NCI-H2171 treated with DMSO at 0.1 percent for 48 hours (cell line): Measurements from ENCODE around the gene BTNL3.
"Not testable (repeated sequence)": the region's sequence is repeated elsewhere in the genome, so short reads cannot be mapped to it uniquely, and the experiment has no call there.

Experiments
- DNase-seq: peaks from one replicate; lab custom pipeline; 2025; lab: John Stamatoyannopoulos, UW

BTNL3 gene, protein sequence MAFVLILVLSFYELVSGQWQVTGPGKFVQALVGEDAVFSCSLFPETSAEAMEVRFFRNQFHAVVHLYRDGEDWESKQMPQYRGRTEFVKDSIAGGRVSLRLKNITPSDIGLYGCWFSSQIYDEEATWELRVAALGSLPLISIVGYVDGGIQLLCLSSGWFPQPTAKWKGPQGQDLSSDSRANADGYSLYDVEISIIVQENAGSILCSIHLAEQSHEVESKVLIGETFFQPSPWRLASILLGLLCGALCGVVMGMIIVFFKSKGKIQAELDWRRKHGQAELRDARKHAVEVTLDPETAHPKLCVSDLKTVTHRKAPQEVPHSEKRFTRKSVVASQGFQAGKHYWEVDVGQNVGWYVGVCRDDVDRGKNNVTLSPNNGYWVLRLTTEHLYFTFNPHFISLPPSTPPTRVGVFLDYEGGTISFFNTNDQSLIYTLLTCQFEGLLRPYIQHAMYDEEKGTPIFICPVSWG

DNA sequence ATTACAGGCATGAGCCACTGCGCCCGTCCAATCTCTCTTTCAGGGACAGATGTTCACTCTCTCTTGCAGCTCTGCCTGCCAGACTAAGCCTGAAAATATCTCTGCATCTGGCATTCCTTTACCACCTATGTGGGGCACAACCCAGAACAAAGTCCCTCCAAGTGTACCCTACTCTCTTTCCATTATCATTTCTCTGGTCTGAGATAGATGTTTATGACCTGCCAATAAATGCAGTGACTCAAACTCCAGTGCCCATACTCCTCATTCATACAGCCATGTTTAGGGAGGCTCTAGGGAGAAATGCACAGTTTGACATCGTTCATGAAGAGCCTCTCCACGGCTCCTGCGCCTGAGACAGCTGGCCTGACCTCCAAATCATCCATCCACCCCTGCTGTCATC, at the start of gene BTNL3:
Gene BTNL3 (plus strand): TSS at position 255 of the 400 bp plus-strand sequence. CDS start 183 bp downstream, outside the sequence.
- DNase-seq = peak; percentile 13

DNA sequence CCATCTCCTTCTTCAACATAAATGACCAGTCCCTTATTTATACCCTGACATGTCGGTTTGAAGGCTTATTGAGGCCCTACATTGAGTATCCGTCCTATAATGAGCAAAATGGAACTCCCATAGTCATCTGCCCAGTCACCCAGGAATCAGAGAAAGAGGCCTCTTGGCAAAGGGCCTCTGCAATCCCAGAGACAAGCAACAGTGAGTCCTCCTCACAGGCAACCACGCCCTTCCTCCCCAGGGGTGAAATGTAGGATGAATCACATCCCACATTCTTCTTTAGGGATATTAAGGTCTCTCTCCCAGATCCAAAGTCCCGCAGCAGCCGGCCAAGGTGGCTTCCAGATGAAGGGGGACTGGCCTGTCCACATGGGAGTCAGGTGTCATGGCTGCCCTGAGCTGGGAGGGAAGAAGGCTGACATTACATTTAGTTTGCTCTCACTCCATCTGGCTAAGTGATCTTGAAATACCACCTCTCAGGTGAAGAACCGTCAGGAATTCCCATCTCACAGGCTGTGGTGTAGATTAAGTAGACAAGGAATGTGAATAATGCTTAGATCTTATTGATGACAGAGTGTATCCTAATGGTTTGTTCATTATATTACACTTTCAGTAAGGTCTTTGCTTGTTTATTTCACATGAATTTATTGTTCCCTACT, 38.2 kb upstream of the BTNL3 start:
- no peak for DNase-seq

- DNase-seq = no peak
Observed at GRCh38 chr5:180959661-180960060, 29.0 kb upstream of the BTNL3 start.

DNA sequence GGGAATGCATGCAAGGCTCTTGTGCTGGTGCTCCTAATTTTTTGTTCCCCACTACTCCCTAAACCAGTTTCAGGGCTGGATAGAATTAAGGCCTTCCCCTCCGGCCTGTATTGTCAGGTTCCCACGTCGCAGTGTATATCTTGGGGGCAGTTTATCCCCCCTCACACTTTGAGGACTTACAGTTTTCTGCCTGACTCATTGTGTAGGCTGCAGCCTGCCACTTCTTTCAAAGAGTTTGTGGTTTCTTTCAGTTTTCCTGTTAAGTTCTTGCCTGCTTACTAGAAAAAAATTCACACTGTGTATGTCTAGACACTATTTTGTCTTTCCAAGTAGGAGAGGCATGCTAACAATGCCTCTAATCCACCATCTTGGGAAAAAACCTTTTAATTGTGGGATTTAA, 28.4 kb upstream of the BTNL3 start:
- no peak for DNase-seq

DNA sequence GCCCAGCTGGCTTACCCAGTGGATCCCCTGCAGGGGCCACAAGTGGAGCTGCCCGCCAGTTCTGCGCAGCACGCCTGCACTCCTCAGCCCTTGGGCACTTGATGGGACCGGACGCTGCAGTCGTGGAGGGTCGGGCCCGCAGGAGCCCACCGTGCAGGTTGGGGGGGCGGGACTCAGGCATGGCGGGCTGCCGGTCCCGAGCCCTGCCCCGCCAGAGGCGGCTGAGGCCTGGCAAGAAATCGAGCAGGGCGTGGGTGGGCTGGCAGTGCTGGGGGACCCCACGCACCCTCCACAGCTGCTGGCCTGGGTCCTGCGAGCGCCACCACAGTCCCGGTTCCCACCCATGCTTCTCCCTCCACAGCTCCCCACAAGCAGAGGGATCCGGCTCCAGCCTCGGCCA, 19.2 kb upstream of the BTNL3 start:
- no peak for DNase-seq

- no peak for DNase-seq
Observed at GRCh38 chr5:180970336-180970735, 18.3 kb upstream of the BTNL3 start.

DNA sequence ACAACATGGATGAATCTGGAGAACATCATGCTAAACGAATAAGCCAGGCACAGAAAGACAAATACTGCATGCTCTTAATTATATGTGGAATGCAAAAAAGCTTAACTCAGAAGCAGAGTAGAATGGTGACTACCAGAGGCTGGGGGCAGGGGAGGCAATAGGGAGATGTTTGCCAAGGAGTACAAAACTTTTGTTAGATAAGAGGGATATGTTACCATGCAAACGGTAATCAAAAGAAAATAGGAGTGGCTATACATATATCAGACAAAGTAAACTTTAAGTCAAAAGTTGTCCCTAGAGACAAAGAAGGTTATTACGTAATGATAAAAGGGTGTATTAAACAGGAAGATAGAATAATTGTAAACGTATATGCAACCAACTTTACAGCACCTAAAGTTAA, 17.8 kb upstream of the BTNL3 start:
- DNase-seq = no peak

DNA sequence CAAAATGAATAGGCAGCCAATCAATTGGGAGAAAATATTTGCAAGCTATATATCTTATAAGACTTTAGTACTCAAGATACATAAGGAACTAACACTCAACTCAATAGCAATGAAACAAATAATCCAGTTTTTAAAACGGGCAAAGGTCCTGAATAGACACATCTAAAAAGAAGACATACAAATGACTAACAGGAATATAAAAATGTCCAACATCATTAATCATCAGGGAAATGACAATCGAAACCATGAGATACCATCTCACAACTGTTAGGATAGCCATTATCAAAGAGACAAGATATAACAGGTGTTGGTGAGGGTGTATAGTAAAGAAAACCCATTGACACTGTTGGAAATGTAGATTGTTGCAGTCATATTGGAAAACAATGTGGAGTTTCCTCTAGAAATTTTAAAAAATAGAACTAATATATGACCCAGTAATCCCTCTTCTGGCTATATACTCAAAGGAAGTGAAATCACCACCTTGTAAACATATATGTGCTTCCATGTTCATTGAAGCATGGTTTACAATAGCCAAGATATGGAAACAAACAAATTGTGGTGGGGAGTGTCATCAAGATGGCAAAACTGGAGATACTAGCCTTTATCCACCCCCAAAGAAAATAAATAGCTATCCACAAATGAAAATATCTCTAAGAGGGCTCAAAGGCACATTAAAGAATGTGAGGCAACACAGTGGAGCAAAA, 13.9 kb upstream of the BTNL3 start:
- no peak for DNase-seq

DNA sequence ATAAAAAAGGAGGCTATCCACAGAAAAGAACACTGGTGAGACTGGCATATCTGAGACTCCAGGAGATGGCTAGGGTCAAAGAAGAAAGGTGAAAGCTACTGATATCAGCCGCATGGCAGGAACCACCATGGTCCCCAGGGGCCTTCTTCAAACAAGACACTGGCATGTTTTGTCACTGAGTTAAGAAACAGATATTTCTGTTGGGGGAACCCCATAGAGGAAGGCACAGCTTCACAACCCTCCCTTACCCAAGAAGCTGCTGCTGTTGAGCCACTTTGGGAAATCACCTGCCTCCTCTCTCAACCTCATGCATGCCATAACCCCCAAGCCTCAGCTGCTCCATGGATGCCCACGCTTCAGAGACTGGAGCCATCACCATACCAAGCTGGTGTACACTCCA, 13.3 kb upstream of the BTNL3 start:
- DNase-seq = no peak

DNA sequence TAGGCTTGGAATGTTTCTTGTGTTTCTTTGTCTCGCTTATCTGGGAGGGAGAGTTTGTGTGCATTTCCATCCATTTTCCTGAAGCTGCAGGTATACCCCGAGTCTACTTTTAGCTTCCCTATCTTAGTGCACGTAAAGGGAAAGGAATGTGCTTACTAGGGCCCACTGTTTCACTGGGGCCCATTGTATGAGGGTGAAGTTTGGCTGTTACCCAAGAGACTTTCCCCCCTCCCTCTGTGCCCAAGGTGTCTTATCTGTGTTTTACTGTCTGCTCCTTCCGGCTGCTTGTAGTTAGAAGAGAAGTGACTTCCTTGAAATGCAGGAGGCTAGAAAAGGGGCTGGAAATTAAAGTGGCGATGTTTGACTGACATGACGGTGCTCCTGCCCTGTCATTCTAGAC, 12.1 kb upstream of the BTNL3 start:
- DNase-seq = no peak

DNA sequence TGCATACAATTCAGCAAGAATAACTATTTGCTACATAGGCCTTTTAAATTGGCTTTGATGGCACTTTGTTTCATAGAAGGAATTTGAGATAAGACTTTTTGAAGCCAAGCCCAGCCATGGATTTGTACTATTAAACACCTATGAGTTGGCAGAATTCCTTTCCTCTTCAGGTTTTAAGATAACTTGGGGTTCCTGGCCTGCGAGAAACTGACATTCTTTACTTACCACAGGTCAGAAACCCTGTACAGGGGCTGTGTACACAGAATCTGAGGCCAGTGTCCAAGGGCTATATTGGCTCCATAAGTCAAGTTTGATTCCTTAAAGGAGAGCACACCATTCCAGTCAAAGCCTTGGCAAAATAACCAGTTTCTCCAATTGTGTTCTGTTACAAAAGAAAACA, 10.8 kb upstream of the BTNL3 start:
- no peak for DNase-seq

DNA sequence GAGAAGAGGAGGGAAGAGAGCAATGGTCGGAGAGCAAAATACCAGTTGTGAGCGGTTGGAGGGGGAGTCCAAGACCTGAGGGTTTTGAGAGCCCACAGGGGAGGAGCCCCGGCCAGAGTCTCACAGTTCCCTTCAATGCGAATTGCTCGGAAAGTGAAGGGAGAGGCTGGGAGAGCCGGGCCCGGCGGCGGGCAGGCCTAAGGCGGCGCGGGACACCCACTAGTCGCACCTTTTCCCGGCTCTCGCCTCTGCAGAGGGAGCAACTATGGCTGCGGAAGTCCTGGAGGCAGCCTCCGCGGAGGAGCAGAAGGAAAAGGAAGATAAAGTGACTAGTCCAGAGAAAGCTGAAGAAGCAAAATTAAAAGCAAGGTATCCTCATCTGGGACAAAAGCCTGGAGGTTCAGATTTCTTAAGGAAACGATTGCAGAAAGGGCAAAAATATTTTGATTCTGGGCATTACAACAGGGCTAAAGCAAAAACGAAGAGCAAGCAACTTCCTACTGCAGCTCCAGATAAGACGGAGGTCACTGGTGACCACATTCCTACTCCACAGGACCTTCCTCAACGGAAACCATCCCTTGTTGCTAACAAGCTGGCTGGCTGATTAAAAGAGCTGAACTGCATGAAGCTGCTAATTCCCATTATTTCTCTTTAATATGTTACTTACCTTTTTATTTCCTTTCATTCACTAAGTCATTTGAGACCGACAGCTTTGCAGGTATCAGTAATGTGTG, 6.5 kb upstream of the BTNL3 start:
- no peak for DNase-seq

GRCh38 chr5:180988016-180988415, 630 bp upstream of the BTNL3 start:
- DNase-seq = no peak

DNA sequence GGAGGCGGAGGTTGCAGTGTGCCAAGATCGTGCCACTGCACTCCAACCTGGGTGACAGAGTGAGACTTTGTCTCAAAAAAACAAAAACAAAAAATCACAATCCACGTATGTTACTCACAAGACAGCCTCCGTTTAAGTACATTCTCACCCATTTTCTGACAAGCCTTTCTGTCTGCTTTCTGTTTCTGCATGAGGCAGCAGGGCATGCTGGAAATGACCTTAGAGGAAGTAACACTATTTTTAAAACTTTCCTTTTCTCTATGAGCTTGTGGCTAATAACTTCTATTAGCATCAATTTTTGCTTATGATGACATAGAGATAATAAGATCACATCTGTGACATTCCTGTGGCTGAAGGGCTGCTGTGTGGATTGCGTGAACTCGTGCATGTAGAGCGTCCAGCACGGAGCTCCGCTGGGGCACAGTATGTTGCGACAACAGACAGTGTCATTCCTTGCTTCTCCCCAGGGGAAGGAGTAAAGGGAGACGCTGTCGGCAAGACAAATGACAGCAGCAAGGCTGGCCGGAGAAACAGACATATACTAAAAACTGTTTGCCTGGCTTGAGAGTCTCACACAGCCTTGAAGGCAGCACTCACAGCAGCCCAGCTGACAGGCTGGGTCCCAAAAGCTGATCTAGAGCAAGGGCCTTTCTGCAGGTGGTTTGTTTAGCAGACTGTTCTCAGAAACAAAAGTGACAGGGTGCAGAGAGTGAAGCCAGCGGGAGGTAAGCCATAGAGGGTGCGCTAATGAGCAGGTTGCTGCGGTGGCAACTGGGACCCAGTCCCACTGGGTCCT, 1.6 kb downstream of the BTNL3 start:
- no peak for DNase-seq

DNA sequence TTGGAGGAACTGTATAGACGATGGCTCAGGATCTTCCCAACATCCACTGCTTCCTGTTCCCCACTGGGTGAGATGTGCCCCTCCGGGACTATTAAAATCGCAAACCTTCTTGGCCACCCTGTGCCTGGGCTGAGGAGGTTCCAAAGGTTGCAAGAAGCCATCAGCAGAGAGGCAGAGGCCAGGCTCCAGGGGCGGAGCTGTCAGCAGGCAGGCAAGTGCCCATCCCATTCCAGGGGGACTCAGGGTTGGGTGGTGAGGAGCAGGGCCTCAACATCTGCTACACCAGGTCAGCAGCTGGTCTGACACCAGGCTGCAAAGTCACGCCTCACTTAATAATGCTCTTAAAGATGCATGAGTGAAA, 2.2 kb downstream of the BTNL3 start:
- DNase-seq = peak; percentile 4

DNA sequence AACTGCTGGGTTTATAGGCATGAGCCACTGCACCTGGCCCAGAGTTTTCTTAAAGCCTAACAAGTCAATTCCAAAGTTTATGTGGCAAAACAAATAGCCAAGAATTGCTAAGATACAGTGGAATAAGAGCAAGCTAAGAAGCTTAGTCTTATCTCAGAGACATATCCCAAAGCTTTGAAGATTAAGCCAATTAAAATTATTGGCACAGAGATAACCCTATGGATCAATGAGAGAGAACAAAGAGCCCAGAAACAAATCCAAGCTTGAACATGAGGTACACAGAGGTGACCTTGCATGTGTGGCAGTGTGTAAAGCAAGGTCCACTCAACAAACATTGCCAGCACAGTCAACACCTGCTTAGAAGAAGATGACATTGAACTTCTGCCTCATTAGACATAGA, 13.3 kb downstream of the BTNL3 start:
- DNase-seq = no peak

DNA sequence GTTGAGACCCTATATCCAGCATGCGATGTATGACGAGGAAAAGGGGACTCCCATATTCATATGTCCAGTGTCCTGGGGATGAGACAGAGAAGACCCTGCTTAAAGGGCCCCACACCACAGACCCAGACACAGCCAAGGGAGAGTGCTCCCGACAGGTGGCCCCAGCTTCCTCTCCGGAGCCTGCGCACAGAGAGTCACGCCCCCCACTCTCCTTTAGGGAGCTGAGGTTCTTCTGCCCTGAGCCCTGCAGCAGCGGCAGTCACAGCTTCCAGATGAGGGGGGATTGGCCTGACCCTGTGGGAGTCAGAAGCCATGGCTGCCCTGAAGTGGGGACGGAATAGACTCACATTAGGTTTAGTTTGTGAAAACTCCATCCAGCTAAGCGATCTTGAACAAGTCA, 17.1 kb downstream of the BTNL3 start:
- no peak for DNase-seq

GRCh38 chr5:181008136-181008535, 19.5 kb downstream of the BTNL3 start:
- DNase-seq = no peak

- not testable (repeated sequence) for DNase-seq
Observed at GRCh38 chr5:181010018-181010417, 21.4 kb downstream of the BTNL3 start.

DNA sequence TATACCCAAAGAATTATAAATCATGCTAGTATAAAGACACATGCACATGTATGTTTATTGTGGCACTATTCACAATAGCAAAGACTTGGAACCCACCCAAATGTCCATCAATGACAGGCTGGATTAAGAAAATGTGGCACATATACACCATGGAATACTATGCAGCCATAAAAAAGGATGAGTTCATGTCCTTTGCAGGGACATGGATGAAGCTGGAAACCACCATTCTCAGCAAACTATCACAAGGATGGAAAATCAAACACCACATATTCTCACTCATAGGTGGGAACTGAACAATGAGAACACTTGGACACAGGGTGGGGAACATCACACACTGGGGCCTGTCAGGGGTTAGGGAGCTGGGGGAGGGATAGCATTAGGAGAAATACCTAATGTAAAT, 26.0 kb downstream of the BTNL3 start:
- DNase-seq = not testable (repeated sequence)

GRCh38 chr5:181017448-181017847, 28.8 kb downstream of the BTNL3 start:
- not testable (repeated sequence) for DNase-seq
